Skeletal muscle tissue (tissue), 4 donors: Measurements from ENCODE around the gene SKI. TPM values are rescaled to one million over a fixed set of nuclear protein-coding genes. Genes with fewer than 3 reads are reported as not detected.

Experiments used
- H3K27ac ChIP-seq: one replicate; pipeline ENCODE4 v1.7.0; 2013; ENCODE audit warnings: mild to moderate bottlenecking, low read depth, low read length, inconsistent platforms
- H3K27me3 ChIP-seq, 3 donors: one replicate each; pipeline ENCODE4 v1.7.0; 2013; ENCODE audit warnings: low read length in 3 of 3; ENCODE audit not compliant: control insufficient read depth in 3 of 3, insufficient read depth in 3 of 3
- H3K36me3 ChIP-seq, 3 donors: one replicate each; pipeline ENCODE4 v1.7.0; 2013; ENCODE audit warnings: low read length in 3 of 3; ENCODE audit not compliant: control insufficient read depth in 3 of 3, insufficient read depth in 3 of 3
- H3K4me1 ChIP-seq, 3 donors: one replicate each; pipeline ENCODE4 v1.7.0; 2013; ENCODE audit warnings: low read length in 3 of 3, mild to moderate bottlenecking in 3 of 3; ENCODE audit not compliant: control insufficient read depth in 3 of 3, insufficient read depth in 3 of 3
- H3K4me3 ChIP-seq, 3 donors: one replicate each; pipeline ENCODE4 v1.7.0; 2013; ENCODE audit warnings: low read length in 3 of 3
- H3K9ac ChIP-seq, 3 donors: one replicate each; pipeline ENCODE4 v1.7.0; 2013; ENCODE audit warnings: low read length in 3 of 3, mild to moderate bottlenecking in 3 of 3, moderate library complexity in 2 of 3, low read depth in 1 of 3
- H3K9me3 ChIP-seq, 3 donors: one replicate each; pipeline ENCODE4 v1.7.0; 2013; ENCODE audit warnings: low read length in 3 of 3; ENCODE audit not compliant: control insufficient read depth in 3 of 3
- total RNA-seq: library from RNA; depleted of rRNA; stranded (reverse); fragments of >200 nt; gene quantifications from one replicate; pipeline ENCODE4 v1.2.3, GENCODE V29; 2014
- donor health status: Osteomylitis.

Gene SKI
- total RNA-seq, 1 donor from 2014 or later: 19.3 TPM

GRCh38 chr1:2274929-2275475, 46.9 kb downstream of the SKI start:
- Histone ChIP-seq H3K27me3 (no peaks in the 10 kb centered on the region), H3K9ac (no peak overlapping the region), H3K4me3 (no peak overlapping the region), H3K27ac (peak overlapping the region; percentile 36), H3K9me3 (no peaks in the 10 kb centered on the region), H3K36me3 (peaks cover 3 to 4% (median 4%) of the 10 kb centered on the region in 3 donors), H3K4me1 (peaks cover 86% of the 10 kb centered on the region in 3 donors)

GRCh38 chr1:2275796-2276536, 47.8 kb downstream of the SKI start:
- Histone ChIP-seq H3K4me1 (peaks cover 76 to 77% (median 77%) of the 10 kb centered on the region in 3 donors), H3K9me3 (no peaks in the 10 kb centered on the region), H3K27me3 (no peaks in the 10 kb centered on the region), H3K9ac (no peak overlapping the region), H3K36me3 (peaks cover 3 to 4% (median 4%) of the 10 kb centered on the region in 3 donors), H3K4me3 (no peak overlapping the region), H3K27ac (peak overlapping the region; percentile 30)

GRCh38 chr1:2276803-2277580, 48.9 kb downstream of the SKI start:
- Histone ChIP-seq H3K36me3 (peaks cover 3 to 4% (median 4%) of the 10 kb centered on the region in 3 donors), H3K9ac (no peak overlapping the region), H3K4me1 (peaks cover 66 to 68% (median 68%) of the 10 kb centered on the region in 3 donors), H3K9me3 (no peaks in the 10 kb centered on the region), H3K4me3 (no peak overlapping the region), H3K27me3 (no peaks in the 10 kb centered on the region), H3K27ac (no peak overlapping the region)

GRCh38 chr1:2277741-2278488, 49.8 kb downstream of the SKI start:
- Histone ChIP-seq H3K27ac (peak overlapping the region; percentile 30), H3K9ac (peak overlapping the region in 1 of 3 donors; percentile 40), H3K4me3 (no peak overlapping the region), H3K4me1 (peaks cover 59 to 62% (median 62%) of the 10 kb centered on the region in 3 donors), H3K36me3 (peaks cover 3 to 4% (median 4%) of the 10 kb centered on the region in 3 donors), H3K27me3 (no peaks in the 10 kb centered on the region), H3K9me3 (no peaks in the 10 kb centered on the region)

- H3K27ac ChIP-seq: peak overlapping the region; percentile 44
- peaks cover 55 to 58% (median 57%) of the 10 kb centered on the region in 3 donors for H3K4me1 ChIP-seq
- no peak overlapping the region for H3K4me3 ChIP-seq
- H3K36me3 ChIP-seq: peaks cover 3 to 4% (median 4%) of the 10 kb centered on the region in 3 donors
- peak overlapping the region in 2 of 3 donors; percentile 32 to 40 for H3K9ac ChIP-seq
- no peaks in the 10 kb centered on the region for H3K27me3 ChIP-seq
- H3K9me3 ChIP-seq: no peaks in the 10 kb centered on the region
These were observed 50.6 kb downstream of the SKI start for GRCh38 chr1:2278591-2279209.

GRCh38 chr1:2279210-2279639, 51.1 kb downstream of the SKI start:
- H3K4me3 ChIP-seq: no peak overlapping the region
- H3K9ac ChIP-seq: peak overlapping the region in 2 of 3 donors; percentile 19 to 40
- H3K27ac ChIP-seq: peak overlapping the region; percentile 44
- no peaks in the 10 kb centered on the region for H3K9me3 ChIP-seq
- no peaks in the 10 kb centered on the region for H3K27me3 ChIP-seq
- peaks cover 55 to 58% (median 57%) of the 10 kb centered on the region in 3 donors for H3K4me1 ChIP-seq
- H3K36me3 ChIP-seq: peaks cover 3 to 4% (median 4%) of the 10 kb centered on the region in 3 donors

- no peaks in the 10 kb centered on the region for H3K9me3 ChIP-seq
- peak overlapping the region; percentile 44 for H3K27ac ChIP-seq
- no peak overlapping the region for H3K4me3 ChIP-seq
- H3K4me1 ChIP-seq: peaks cover 51 to 57% (median 54%) of the 10 kb centered on the region in 3 donors
- H3K9ac ChIP-seq: no peak overlapping the region
- H3K36me3 ChIP-seq: peaks cover 3 to 4% (median 4%) of the 10 kb centered on the region in 3 donors
- H3K27me3 ChIP-seq: no peaks in the 10 kb centered on the region
These were observed 51.7 kb downstream of the SKI start for GRCh38 chr1:2279817-2280216.

GRCh38 chr1:2282556-2283270, 54.6 kb downstream of the SKI start:
- H3K4me1 ChIP-seq: peaks cover 26 to 37% (median 30%) of the 10 kb centered on the region in 3 donors
- no peaks in the 10 kb centered on the region for H3K27me3 ChIP-seq
- peaks cover under 1 to 2% (median under 1%) of the 10 kb centered on the region in 3 donors for H3K36me3 ChIP-seq

More at GRCh38 chr1:2282556-2283270, 54.6 kb downstream of the SKI start:
- no peak overlapping the region for H3K9ac ChIP-seq
- H3K4me3 ChIP-seq: no peak overlapping the region
- H3K27ac ChIP-seq: no peak overlapping the region
- H3K9me3 ChIP-seq: no peaks in the 10 kb centered on the region
